NCI-H1436 treated with DMSO at 0.1 percent for 48 hours (cell line): Measurements from ENCODE around the gene PTCD1.

Experiments
- DNase-seq: peaks from one replicate; lab custom pipeline; 2025; lab: John Stamatoyannopoulos, UW

PTCD1 gene

GRCh38 chr7:99408379-99409191, 30.0 kb downstream of the PTCD1 start, which contains the start of the genes BUD31 and PDAP1:
BUD31 (plus strand) TSS chr7:99408969; CDS start chr7:99411093, 2,124 bp downstream.
PDAP1 (minus strand) TSS chr7:99408597; CDS start chr7:99408548, 49 bp downstream.
- DNase-seq: peak; percentile 78

- DNase-seq: no peak
These were observed 30.7 kb downstream of the PTCD1 start for GRCh38 chr7:99407872-99408378.

GRCh38 chr7:99406557-99406956, 32.0 kb downstream of the PTCD1 start:
- peak; percentile 37 for DNase-seq

GRCh38 chr7:99404977-99405320, 33.6 kb downstream of the PTCD1 start:
- DNase-seq: no peak

- DNase-seq: no peak
These were observed 34.2 kb downstream of the PTCD1 start for GRCh38 chr7:99404235-99404976.

GRCh38 chr7:99403764-99404163, 34.8 kb downstream of the PTCD1 start:
- DNase-seq: no peak

GRCh38 chr7:99402854-99403253, 35.7 kb downstream of the PTCD1 start:
- DNase-seq: no peak

GRCh38 chr7:99399597-99399996, 39.0 kb downstream of the PTCD1 start:
- no peak for DNase-seq

- DNase-seq: no peak
These were observed 39.6 kb downstream of the PTCD1 start for GRCh38 chr7:99398891-99399445.

- DNase-seq: no peak
These were observed 41.2 kb downstream of the PTCD1 start for GRCh38 chr7:99397297-99397983.

- no peak for DNase-seq
These were observed 41.9 kb downstream of the PTCD1 start for GRCh38 chr7:99396418-99397296.

- no peak for DNase-seq
These were observed 42.8 kb downstream of the PTCD1 start for GRCh38 chr7:99395616-99396327.

GRCh38 chr7:99394188-99394502, 44.5 kb downstream of the PTCD1 start:
- DNase-seq: no peak

GRCh38 chr7:99393355-99394187, 45.0 kb downstream of the PTCD1 start:
- no peak for DNase-seq

GRCh38 chr7:99392659-99393354, 45.8 kb downstream of the PTCD1 start:
- no peak for DNase-seq

- no peak for DNase-seq
These were observed 46.6 kb downstream of the PTCD1 start for GRCh38 chr7:99392046-99392445.

GRCh38 chr7:99390941-99391602, 47.5 kb downstream of the PTCD1 start:
- DNase-seq: no peak

GRCh38 chr7:99389772-99390171, 48.8 kb downstream of the PTCD1 start:
- DNase-seq: no peak

GRCh38 chr7:99387912-99388311, 50.7 kb downstream of the PTCD1 start:
- no peak for DNase-seq
